HCT116 (cell line): ENCODE measurements around the gene ARHGDIA.

ENCODE experiments used
- EZH2 ChIP-seq: fragments of 200-600 bp; sonication (generic); IDR thresholded peaks from 2 replicates; pipeline ENCODE4 v1.6.1; 2017; ENCODE audit warnings: antibody characterized with exemption, mixed run types
- JUND ChIP-seq: IDR thresholded peaks from 2 replicates; pipeline ENCODE4 v1.6.1; 2012
- POLR2A ChIP-seq: IDR thresholded peaks from 2 replicates; pipeline ENCODE4 v1.7.0; 2011; ENCODE audit warnings: borderline replicate concordance; ENCODE audit not compliant: insufficient read depth, insufficient read length; ENCODE audit errors: extremely low read depth
- TF ChIP-seq, protein P1 (sequence below), 3 experiments: fragments of 200-600 bp in 1 of 3; sonication (generic) in 1 of 3; IDR thresholded peaks in 2 of 3; conservative IDR thresholded peaks in 1 of 3; 2 replicates each; pipeline ENCODE4 v1.5.1; 2012 to 2017; ENCODE audit warnings: low read depth in 2 of 3, low read length in 2 of 3, antibody characterized with exemption in 1 of 3, borderline replicate concordance in 1 of 3, control low read depth in 1 of 3, mild to moderate bottlenecking in 1 of 3, mixed read lengths in 1 of 3, mixed run types in 1 of 3, moderate library complexity in 1 of 3; ENCODE audit not compliant: insufficient read depth in 1 of 3

DNA sequence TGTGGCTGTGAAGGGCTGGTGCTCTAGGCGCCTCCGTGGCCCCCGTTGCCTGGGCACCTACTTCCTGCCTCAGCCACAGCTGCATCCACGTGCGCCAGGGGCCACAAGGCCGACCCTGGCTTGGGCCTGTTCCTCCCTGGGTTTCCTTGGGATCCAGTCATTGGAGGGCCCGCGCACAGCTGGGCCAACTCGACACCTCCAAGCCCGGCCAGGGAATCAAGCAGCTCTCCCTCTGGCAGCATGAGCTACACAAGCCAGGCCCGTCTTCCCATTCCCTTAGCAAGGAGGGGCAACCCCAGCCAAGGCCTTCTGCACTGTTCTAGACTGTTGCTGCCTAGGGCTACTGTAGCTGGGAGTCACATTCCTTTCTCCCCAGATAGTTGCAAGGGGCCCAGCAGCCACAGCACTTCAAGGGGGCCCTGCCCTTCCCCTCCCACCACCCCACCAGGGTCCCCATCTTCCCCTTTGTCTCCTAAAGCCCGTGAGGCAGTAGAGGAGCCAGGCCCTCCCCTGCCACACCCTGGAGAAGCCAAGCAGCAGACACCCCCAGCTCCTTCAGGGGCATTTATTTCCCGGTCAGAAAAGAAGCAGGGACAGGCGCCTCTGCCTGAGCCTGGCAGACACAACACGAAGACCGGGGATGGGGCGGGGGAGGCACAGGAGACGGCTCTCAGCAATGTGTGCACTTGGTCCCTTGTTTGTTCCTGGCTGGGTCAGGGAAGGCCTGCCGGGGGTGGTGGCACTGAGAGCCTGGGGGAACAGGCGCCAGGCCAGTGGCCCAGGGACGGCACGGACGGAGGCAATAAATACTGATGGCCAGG is 3.8 kb downstream of the ARHGDIA start:
- no peak for TF ChIP-seq JUND
- no peak for TF ChIP-seq POLR2A
- no peak for TF ChIP-seq EZH2
- TF ChIP-seq, protein P1, sequence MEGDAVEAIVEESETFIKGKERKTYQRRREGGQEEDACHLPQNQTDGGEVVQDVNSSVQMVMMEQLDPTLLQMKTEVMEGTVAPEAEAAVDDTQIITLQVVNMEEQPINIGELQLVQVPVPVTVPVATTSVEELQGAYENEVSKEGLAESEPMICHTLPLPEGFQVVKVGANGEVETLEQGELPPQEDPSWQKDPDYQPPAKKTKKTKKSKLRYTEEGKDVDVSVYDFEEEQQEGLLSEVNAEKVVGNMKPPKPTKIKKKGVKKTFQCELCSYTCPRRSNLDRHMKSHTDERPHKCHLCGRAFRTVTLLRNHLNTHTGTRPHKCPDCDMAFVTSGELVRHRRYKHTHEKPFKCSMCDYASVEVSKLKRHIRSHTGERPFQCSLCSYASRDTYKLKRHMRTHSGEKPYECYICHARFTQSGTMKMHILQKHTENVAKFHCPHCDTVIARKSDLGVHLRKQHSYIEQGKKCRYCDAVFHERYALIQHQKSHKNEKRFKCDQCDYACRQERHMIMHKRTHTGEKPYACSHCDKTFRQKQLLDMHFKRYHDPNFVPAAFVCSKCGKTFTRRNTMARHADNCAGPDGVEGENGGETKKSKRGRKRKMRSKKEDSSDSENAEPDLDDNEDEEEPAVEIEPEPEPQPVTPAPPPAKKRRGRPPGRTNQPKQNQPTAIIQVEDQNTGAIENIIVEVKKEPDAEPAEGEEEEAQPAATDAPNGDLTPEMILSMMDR (IDR thresholded peaks at IDR 0.05 in 2 of 3, conservative IDR thresholded peaks at IDR 0.05 in 1 of 3; ENCODE audit: borderline replicate concordance in 1 of 3, insufficient read depth in 1 of 3, low read depth in 2 of 3, low read length in 2 of 3), result no peak
